Astrocyte (in vitro differentiated cells and primary cell): ENCODE data around the gene STON2.

Experiments
- EZH2 ChIP-seq: IDR thresholded peaks from 2 replicates; pipeline ENCODE4 v1.6.1; 2012; ENCODE audit warnings: mild to moderate bottlenecking, low read length, inconsistent platforms; ENCODE audit not compliant: insufficient read depth
- TF ChIP-seq, protein P1 (sequence below): IDR thresholded peaks from 2 replicates; pipeline ENCODE4 v1.5.1; 2011; ENCODE audit warnings: low read depth, mild to moderate bottlenecking, inconsistent platforms, low read length, moderate library complexity; ENCODE audit not compliant: insufficient read depth

- TF ChIP-seq, protein P1, sequence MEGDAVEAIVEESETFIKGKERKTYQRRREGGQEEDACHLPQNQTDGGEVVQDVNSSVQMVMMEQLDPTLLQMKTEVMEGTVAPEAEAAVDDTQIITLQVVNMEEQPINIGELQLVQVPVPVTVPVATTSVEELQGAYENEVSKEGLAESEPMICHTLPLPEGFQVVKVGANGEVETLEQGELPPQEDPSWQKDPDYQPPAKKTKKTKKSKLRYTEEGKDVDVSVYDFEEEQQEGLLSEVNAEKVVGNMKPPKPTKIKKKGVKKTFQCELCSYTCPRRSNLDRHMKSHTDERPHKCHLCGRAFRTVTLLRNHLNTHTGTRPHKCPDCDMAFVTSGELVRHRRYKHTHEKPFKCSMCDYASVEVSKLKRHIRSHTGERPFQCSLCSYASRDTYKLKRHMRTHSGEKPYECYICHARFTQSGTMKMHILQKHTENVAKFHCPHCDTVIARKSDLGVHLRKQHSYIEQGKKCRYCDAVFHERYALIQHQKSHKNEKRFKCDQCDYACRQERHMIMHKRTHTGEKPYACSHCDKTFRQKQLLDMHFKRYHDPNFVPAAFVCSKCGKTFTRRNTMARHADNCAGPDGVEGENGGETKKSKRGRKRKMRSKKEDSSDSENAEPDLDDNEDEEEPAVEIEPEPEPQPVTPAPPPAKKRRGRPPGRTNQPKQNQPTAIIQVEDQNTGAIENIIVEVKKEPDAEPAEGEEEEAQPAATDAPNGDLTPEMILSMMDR: no peak
- TF ChIP-seq EZH2: no peak
These were observed 49.5 kb upstream of the STON2 start for GRCh38 chr14:81449576-81449975.
